Right lung (tissue), 5 donors: Measurements from ENCODE around the gene SCTR. TPM values are rescaled to one million over a fixed set of nuclear protein-coding genes. Genes with fewer than 3 reads are reported as not detected.

Experiments
- DNase-seq, 2 donors: peaks; one replicate each; pipeline ENCODE4 v3.0.0-alpha.2; 2013
- polyA plus RNA-seq, 5 donors: library from polyadenylated mRNA; unstranded; fragments of 120-200 nt; gene quantifications; one replicate each; pipeline versions ENCODE4 v1.2.1 to v1.2.3, GENCODE V29; 2013; ENCODE audit warnings: inconsistent platforms in 1 of 5, low replicate concordance in 1 of 5; ENCODE audit not compliant: insufficient read length in 5 of 5, insufficient read depth in 1 of 5

The SCTR gene
- polyA plus RNA-seq, 5 donors = 1.4 to 9.7 (median 6.4) TPM

- DNase-seq = no peak
Measured at GRCh38 chr2:119448427-119449141, 75.7 kb downstream of the SCTR start.

- no peak for DNase-seq
Measured at GRCh38 chr2:119446037-119446436, 78.2 kb downstream of the SCTR start.

GRCh38 chr2:119442850-119443249 is 81.4 kb downstream of the SCTR start:
- DNase-seq = no peak

GRCh38 chr2:119442226-119442619 is 82.1 kb downstream of the SCTR start:
- DNase-seq = no peak

GRCh38 chr2:119441376-119442225 is 82.7 kb downstream of the SCTR start:
- DNase-seq = no peak

GRCh38 chr2:119440873-119441272 is 83.4 kb downstream of the SCTR start:
- DNase-seq = no peak

- DNase-seq = no peak
Measured at GRCh38 chr2:119440501-119440870, 83.8 kb downstream of the SCTR start.

- no peak for DNase-seq
Measured at GRCh38 chr2:119439574-119440500, 84.4 kb downstream of the SCTR start.

- DNase-seq = no peak
Measured at GRCh38 chr2:119438726-119439284, 85.5 kb downstream of the SCTR start.

- no peak for DNase-seq
Measured at GRCh38 chr2:119438128-119438656, 86.1 kb downstream of the SCTR start.

- DNase-seq = no peak
Measured at GRCh38 chr2:119436993-119437772, 87.1 kb downstream of the SCTR start.

- no peak for DNase-seq
Measured at GRCh38 chr2:119435953-119436297, 88.4 kb downstream of the SCTR start.

GRCh38 chr2:119435081-119435952 is 89.0 kb downstream of the SCTR start:
- no peak for DNase-seq

GRCh38 chr2:119434664-119435063 is 89.6 kb downstream of the SCTR start:
- no peak for DNase-seq

GRCh38 chr2:119433636-119434327 is 90.5 kb downstream of the SCTR start:
- no peak for DNase-seq

- DNase-seq = no peak
Measured at GRCh38 chr2:119432851-119433522, 91.3 kb downstream of the SCTR start.

GRCh38 chr2:119431976-119432850 is 92.1 kb downstream of the SCTR start:
- DNase-seq = no peak
